Stimulated activated CD8-positive, alpha-beta memory T cell treated with anti-CD3 and anti-CD28 coated beads, Interleukin-7, amount 100 ng/mL, for 4 hours (primary cell): Measurements from ENCODE around the gene SEL1L.
"Not testable (repeated sequence)": the region's sequence is repeated elsewhere in the genome, so short reads cannot be mapped to it uniquely, and the experiment has no call there.

Experiments
- DNase-seq, 2 donors: peaks; one replicate each; pipeline ENCODE4 v3.0.0-alpha.2; 2020; ENCODE audit warnings: low read depth in 2 of 2

Gene SEL1L

DNA sequence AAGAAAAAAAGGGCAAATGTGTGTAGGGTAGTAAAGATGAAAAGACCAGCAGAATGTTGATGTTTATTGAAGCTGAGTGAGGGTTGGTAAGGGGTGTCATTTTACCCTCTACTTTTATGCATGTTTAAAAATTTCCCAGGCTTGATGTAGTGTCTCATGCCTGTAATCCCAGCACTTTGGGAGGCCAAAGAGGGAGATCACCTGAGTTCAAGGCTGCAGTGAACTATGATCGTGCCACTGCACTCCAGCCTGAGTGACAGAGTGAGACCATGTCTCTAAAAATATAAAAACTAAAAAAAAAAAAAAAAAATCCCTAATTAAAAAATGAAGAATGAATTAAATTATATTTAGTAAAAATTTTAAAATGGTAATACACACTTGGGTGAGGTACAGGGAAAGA lies 8.5 kb downstream of the SEL1L start:
- DNase-seq, result no peak

DNA sequence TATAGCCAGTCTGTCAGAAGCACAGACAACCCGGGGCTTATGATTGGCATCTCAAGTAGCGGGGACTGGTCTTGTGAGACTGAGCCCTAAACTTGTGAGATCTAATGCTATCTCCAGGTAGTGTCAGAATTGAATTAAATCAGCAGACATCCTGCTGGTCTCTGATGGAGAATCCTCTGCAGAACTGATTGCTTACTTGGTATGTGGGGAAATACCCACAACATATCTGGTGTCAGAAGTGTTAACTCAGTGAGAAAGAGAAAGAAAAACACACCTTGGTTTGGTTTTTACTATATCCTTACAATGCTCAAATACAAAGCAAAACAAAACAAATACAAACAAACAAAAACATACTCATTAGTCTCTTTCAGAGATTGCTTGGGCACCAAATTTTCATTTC lies 10.0 kb downstream of the SEL1L start:
- DNase-seq, result no peak

DNA sequence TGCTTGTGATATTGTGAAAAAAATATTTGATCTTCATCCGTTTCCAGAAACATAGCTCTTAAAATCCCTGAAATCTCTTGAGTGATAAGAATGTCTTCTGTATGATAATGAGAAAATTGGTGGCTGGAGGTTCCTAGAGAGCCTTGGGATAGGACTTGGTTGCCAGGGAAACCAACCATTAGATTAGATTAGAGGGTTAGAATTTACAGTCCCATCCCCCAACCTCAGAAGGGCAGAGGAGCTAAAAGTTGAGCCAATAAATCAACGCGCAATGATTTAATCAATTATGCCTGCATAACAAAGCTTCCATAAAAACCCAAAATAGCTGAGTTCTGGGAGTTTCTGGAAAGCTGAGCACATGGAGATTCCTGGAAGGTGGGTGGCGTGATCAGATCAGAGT lies 10.6 kb downstream of the SEL1L start:
- no peak for DNase-seq

- DNase-seq, result no peak
Measured at GRCh38 chr14:81521356-81521755, 12.3 kb downstream of the SEL1L start.

DNA sequence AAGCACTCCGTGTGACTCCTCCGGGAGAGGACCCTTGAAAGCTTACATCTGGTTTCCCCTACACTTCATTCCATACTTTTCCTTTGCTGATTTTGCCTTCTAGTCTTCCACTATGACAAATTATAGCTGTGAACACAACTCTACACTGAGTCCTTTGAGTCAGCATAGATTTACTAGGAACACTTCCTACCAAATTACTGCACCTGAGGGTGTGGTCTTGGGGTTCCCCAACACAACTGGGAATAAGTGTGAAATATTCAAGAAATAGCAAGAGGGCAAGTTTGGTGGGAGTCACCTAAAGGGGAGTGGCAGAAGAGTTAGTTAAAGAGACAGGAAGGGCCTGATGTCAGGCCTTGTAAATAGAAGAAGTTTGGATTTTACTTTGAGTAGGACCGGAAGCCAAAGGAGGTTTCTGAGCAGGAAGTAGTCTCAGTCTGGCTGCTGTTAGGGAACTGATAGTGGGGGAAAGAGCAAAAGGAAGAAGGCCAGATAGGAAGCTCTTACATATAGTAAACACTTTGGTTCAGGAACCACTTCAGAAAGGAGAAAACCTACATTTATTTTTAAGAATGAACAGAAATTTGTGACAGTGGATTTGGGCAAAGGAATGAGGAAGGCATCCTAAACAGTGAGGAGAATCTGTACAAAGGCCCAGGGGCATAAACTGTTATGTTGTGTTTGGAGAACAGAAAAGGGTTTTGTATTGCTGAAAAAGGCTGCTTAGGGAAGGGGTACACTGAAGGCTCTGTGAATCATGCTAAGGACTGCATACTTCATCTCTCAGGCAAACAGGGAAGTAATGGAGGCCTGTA lies 14.2 kb downstream of the SEL1L start:
- no peak for DNase-seq

DNA sequence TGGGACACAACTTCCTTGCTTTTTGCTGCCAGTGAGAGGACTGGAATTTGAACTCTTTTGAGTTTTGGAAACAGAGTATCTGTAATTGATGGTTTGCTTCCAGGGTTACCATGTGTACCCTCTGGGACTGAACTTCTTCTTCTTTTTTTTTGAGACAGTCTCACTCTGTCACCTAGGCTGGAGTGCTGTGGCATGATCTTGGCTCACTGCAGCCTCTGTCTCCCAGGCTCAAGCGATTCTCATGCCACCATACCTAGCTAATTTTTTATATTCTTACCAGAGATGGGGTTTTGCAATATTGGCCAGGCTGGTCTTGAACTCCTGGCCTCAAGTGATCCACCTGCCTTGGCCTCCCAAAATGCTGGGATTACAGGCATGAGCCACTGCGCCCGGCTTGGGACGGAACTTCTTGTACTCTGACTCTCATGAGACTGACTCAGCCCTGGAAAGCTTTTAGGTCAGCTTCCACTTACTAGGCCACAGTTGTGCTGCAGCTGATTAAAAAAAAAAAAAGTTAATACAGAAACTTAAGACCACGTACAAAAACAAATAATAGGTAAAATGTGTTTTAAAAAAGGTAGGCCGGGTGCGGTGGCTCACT lies 15.8 kb downstream of the SEL1L start:
- DNase-seq, result no peak

DNA sequence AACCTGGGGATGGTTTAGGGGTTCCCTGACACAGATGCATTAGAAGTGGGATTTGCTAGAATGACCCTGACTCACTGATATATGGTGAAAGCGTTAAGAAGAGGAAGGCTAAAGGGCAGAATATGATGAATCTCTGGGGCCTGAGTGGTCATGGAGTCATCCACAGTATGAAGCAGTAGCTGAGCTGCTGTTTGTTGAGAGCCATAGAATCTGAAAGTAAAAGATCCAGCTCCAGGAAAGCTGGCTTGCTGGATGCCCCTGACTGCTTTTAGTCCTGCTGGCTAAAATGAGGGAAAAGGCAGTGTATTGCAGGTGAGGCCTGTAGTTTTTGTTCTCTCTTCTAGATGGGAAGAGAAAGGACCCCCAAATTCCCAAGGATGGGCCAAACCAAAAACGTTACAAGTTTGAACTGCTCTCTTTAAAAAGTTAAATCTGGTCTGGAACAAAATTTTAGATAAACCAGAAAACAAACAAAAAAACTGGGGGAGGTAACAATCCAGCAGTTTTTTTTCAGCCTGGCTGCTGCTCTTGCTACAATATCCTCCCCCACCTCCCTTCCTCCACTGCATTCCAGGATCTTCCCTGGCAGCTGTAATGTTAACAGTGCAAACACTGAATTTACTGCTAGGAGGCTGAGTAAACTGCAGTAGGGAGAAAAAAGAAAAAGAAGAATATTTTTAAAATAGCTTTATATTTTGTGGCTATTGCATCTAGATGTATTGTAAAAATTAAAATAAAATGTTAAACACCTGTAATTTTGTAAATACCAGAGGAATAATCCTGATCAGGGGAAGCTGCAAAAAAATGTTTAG lies 16.5 kb downstream of the SEL1L start:
- no peak for DNase-seq

GRCh38 chr14:81515927-81516326 lies 17.7 kb downstream of the SEL1L start:
- not testable (repeated sequence) for DNase-seq

DNA sequence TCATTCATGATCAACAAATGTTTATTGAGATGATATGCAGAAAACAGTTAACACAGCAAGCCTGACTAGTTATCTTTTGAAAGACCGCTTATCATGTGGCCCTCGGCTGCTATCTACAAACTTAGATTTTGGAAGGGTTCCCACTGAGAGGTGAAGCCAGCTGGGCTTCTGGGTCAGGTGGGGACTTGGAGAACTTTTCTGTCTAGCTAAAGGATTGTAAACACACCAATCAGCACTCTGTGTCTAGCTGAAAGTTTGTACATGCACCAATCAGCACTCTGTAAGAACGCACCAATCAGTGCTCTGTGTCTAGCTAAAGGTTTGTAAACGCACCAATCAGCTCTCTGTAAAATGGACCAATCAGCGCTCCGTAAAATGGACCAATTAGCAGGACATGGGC lies 20.8 kb downstream of the SEL1L start:
- not testable (repeated sequence) for DNase-seq

- no peak for DNase-seq
Measured at GRCh38 chr14:81511111-81511904, 22.3 kb downstream of the SEL1L start.

GRCh38 chr14:81509838-81510452 lies 23.7 kb downstream of the SEL1L start:
- DNase-seq, result no peak

DNA sequence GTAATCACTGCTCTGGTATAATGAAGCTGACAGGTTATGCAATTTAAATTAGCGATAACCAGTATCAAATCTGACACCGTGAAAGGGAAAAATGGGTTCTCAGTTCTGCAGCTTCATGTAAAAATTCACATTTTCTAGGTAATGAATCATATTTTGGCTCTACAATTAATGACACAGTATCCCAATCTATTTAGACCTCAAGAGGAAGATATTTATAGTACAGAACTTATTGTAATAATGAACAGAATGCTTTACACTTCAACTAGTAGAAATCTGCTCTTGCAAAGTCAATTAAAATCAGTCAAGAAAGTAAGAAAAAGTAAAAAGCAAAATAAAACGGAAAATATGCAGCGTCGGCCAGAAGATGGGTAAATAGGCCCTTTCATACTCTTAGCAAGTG lies 24.3 kb downstream of the SEL1L start:
- DNase-seq, result no peak

- DNase-seq, result no peak
Measured at GRCh38 chr14:81506487-81506886, 27.2 kb downstream of the SEL1L start.

DNA sequence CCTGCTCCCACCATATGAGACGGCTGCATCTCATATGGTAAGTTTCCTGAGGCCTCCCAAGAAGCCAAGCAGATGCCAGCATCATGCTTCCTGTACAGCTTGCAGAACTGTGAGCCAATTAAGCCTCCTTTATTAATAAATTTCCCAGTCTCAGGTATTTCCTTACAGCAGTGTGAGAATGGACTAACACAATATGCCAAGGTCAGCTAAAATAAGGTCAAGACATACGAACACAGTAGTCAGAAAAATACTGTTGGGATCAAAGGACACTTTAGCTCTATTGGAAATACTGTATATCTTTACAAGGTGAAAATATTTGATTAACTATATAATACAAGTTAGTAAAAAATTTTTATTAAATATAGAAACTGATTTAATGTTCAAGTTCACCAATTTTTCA lies 28.8 kb downstream of the SEL1L start:
- DNase-seq, result no peak

- DNase-seq, result no peak
Measured at GRCh38 chr14:81485781-81486180, 47.9 kb downstream of the SEL1L start.

GRCh38 chr14:81485372-81485771 lies 48.3 kb downstream of the SEL1L start:
- DNase-seq, result no peak

- DNase-seq, result no peak
Measured at GRCh38 chr14:81484120-81484519, 49.5 kb downstream of the SEL1L start.

DNA sequence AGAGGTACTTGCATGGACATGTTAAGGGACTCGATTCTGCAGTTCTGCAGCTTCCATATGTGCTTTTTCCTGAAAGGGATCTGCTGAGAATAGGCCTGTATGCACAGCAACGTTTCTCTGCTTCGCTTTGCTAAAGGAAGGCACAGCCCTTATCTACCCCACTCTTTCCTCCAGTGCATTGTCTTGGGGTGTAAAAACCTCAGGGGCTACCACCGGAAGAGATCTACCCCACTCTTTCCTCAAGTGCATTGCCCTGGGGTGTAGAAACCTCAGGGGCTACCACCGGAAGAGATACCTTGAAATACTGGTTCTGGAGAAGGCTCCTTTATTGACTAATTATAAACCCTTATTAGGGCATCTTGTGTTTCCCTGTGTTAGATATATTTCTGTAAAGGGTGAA lies 52.9 kb downstream of the SEL1L start:
- DNase-seq, result no peak

DNA sequence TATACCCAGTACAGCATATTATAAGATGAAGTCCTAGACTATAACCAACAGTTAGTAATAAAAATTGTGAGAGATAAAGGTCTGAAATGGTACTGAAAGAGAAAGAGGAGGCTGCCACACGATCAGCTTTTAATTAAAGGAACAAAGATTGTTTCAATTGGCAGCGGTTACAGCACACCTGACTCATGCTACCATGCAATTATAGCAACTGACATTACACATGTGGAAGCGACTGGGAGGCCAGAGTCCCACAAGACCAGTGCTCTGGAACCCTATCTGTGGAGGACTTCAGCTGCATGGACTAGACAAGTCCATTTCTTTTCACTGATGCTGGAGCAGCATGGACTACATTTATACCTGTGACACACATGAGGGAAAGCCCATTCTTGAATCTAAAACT lies 55.2 kb downstream of the SEL1L start:
- no peak for DNase-seq

GRCh38 chr14:81476816-81477215 lies 56.8 kb downstream of the SEL1L start:
- no peak for DNase-seq

DNA sequence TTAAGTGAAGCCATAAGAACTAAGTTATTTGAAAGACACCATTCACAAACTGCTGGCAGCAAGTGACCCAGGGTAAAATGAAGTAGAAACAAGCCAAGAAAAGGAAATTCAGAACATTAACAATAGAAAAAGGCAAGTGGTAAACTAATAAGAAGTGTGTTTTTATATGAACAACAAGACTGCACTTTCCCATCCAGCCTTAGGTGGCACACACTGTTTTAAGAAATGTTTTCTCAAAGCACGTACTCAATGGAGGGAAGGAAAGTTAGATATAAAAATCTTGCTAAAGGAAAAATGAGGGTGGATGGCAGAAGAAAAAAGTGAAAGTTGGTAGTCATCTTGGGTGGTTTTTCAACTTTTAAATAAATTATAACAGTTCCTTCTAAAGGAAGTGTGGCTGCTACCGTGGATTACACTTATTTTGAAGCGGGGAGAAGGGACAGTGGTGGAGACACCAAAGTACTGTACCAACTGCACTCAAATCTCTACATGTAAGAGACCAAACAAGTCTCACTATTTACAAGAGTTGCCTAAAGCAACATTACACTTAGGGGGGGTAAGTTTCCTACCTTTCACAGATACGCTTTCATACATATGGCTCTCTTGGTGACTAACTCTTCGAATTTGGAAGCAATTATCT lies 58.8 kb downstream of the SEL1L start:
- no peak for DNase-seq
